Adrenal gland (tissue), 5 donors: ENCODE data around the gene MAP4K3.

Experiments
- CTCF ChIP-seq, 6 experiments: fragments of 450-650 bp in 4 of 6; fragments of 200-600 bp in 2 of 6; sonication (generic) in 1 of 6; IDR thresholded peaks; 1 replicate in 5 of 6; 2 replicates in 1 of 6; pipeline versions ENCODE4 v1.5.1 to v1.8.0; 2016 to 2021; ENCODE audit warnings: antibody characterized with exemption in 6 of 6, mild to moderate bottlenecking in 2 of 6, moderate library complexity in 1 of 6
- POLR2A ChIP-seq, 2 donors: fragments of 450-650 bp; IDR thresholded peaks; one replicate each; pipeline ENCODE4 v1.6.1; 2017; ENCODE audit warnings: antibody characterized with exemption in 2 of 2, mild to moderate bottlenecking in 2 of 2, moderate library complexity in 1 of 2
- donor health status: DM: no; HTN: no; CAD: no.

DNA sequence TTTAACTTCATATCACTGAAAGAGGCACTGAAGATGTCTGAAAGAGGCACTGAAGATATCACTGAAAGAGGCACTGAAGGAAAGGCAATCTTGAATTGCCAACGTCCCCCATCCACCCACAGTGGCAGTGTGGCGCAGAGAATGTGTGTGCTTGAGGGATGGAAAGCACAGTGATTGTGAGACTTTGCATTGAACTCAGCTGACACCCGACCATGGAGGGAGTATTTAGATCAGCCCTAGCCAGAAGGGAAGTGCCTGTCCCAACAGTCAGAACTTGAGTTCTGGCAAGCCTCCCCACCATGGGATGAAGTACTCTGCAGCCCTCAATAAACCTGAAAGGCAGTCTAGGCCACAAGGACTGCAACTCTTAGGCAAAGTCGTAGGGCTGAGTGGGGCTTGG, 33.8 kb downstream of the MAP4K3 start:
- TF ChIP-seq CTCF (IDR thresholded peaks at IDR 0.05) (no peak), POLR2A (IDR thresholded peaks at IDR 0.05) (no peak)
